Activated CD8-positive, alpha-beta memory T cell treated with anti-CD3 and anti-CD28 coated beads, Interleukin-2, amount 50 U/mL, for 4 hours (primary cell): ENCODE measurements around the gene CD44.

Experiments used
- DNase-seq: peaks from one replicate; pipeline ENCODE4 v3.0.0-alpha.2; 2020

Gene CD44

GRCh38 chr11:35112056-35112845, 26.7 kb upstream of the CD44 start:
- DNase-seq: no peak

DNA sequence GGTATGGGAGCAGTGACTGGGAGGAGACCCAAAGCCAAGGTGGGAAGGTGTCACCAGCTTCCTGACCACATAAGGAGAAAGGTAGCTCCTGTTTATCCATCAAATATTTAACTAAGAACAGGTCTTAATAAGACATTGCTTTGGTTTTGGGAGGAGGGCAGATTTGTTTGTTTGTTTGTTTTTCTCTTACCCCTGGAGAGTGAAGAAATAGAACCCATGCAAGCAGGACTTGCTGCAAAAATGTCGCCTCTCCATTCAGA, 26.2 kb upstream of the CD44 start:
- no peak for DNase-seq

DNA sequence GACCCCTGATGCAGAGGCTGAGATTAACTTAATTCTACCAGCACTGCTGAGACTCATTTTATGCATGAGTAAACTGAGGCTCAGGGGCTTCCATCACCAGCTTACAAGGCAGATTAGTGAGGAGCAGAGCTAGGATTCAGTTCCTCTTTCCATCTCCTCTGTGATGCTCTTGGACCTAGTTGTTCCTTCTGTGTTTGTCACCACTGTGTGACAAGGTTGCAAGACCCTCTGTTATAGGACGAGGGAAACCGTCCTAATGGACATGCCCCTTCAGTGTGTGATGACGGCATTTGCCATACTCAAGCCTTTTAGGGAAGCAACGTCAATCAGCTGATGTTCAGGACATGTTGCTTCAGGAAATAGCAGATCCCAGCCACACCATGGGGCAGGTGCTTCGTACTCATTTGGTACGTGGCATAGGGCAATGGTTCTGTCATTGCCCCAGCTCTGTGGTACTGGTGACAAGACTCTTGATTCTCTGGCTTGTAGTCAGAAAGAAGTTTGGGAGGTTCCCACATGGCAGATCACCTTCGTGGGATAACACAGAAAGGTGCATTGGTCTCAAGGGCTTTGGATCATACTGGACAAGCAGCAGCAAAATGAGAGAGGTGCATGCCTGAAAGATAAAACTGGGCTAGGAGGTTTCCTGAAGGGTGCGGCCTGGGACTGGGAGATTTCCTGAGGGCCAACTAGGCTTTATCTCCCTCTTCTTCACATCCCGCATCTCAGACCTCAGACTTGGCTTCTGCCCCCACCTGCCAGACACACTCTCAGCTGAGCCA, 23.9 kb upstream of the CD44 start:
- DNase-seq: no peak

DNA sequence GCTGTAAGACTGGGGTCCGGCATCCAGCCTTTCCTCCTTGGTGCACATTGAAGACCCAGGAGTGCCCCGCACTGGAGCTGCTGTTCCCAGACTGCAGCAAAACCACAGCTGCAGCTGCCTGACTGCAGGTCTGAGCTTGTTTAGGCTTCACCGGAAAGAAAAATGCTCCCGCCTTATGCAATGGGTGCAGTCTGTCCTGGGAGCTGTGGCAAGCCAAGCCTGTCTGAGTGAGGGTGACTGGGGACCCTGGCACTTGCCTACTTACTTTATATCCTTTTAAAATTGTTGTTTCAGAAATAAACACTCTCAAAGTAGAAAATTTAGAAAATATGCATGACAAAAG, 23.3 kb upstream of the CD44 start:
- DNase-seq: no peak

GRCh38 chr11:35116245-35116644, 22.7 kb upstream of the CD44 start:
- DNase-seq: no peak

- no peak for DNase-seq
These were observed 22.0 kb upstream of the CD44 start for GRCh38 chr11:35116762-35117640.

DNA sequence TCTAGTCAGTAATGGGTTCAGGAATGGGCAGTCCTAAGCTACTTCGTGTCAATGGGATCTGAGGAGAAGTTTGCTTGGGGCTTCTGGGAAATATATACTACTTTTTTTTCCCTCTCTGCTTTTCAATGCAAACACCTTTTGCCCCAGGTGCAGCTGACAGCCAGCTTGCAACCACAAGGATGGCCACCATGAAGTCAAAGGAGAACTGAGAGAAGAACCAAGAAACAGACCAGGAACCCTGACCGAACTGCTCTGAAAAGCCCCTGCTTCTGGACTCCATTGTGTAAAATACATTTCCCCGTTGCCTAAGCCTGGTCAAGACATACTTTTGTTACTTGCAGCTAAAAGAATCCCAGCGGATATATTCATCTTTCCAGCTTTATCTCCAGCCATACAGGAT, 20.1 kb upstream of the CD44 start:
- no peak for DNase-seq

- DNase-seq: no peak
These were observed 17.6 kb upstream of the CD44 start for GRCh38 chr11:35121326-35121865.

GRCh38 chr11:35122308-35122707, 16.7 kb upstream of the CD44 start:
- no peak for DNase-seq

DNA sequence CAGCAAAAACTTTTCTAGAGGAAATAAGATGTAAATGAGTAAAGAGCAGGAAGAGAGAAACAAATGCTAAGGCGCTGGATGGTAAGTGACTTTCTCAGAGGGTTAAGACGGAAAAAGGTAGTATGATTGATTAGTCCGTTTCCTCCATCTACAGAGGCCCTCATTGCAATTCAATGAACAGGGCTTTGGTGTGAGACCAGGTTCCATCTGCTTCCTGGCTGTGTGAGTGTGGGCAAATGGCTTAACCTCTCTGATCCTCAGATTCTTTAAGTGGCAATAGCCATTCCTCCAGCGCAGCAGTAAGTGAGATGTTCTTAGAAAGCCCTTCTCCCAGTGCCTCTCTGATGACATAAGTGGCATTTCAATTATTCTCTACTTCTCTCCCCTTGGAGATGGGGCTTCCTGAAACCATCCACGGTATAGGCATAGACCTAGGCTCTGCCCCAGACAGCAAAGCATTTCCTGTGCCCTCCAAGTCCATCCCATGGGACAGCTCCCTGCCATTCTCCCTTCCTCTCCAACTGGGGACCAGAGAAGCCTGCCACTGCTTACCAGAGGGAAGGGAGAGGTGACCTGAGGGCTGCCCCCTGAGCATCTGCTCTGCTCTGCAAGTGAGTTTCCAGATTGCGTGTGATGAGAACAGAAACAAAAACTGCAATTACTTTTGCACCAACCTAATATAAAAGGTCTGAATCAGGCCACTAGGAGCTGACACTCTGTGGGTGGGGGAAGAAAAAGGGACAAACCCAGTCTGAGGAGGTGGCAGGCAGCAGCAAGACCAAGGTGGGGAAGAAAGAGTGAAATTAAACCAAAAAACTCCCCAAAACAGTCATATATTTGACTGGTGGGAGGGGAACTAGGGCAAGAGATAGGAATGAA, 12.7 kb upstream of the CD44 start:
- DNase-seq: no peak

- DNase-seq: no peak
These were observed 11.9 kb upstream of the CD44 start for GRCh38 chr11:35126879-35127581.

DNA sequence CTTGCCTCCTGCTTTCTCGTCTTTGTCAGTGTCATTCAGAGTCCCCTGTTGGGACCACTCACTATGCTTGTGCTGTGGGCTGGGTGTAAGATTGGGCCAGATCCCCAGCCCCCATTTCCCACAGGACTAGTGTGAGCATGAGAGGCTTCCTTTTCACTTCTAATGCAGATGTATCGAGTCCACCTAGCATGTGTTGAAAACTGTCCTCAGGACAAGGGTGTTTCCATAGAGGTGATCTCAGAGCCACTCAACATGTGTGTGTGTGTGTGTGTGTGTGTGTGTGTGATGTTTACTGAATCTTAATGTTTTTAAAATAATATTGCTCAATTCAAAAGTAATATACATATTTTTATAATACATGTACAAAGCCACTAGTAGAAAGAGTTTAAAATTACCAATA, 11.4 kb upstream of the CD44 start:
- DNase-seq: no peak

DNA sequence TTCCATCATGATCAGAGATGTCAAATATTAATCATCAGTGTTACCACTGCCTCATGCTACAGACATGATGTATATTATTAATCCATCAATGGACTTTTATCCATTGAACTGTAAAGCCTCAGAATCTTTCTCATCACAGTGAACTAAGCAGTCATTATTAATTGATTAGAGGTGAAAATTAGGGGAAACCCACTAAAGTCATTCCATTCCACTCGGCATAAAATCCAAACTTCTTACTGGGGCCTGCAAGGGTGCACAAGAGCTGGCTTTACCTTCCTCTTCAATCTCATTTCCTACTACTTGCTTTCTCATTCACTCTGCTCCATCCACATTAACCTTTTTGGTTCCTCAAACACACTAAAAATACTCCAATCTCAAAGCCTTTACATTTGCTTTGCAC, 7.9 kb upstream of the CD44 start:
- no peak for DNase-seq

GRCh38 chr11:35131886-35132285, 7.1 kb upstream of the CD44 start:
- no peak for DNase-seq

- no peak for DNase-seq
These were observed 5.3 kb upstream of the CD44 start for GRCh38 chr11:35133656-35134055.

DNA sequence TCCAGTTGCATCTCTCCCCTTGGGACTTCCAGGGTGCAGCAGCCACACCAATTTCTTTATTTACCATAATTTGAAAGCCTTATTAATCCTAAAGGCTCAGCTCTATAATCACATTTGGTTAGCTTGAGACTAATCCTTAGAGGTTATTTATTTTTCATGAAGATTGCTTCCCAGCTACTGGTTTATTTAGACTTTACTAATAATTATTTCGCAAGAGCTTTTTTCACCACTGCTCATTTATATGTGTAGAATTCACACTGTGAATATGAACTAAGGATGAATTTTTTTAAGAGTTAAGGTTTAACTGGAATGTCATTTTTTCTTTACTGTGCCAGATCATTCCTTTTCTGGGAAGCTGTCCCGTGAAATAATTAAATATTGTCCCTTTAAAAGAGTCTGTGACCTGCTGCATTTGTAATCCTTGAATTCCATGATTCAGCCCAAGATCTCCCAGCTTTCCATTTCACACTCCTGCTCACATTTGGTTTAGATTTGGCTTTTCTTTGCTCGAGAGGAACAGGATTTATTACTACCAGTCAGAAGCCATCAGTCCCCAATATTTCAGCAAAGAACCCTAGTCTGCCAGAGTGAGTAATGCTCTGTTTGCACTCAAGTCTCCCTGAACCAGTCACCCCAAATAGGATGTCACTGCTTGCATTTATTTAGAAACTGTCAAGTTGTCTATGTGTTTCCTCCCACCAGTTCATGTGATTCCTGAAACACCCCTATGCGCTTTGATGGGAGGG, 4.4 kb upstream of the CD44 start:
- DNase-seq: no peak

- no peak for DNase-seq
These were observed 3.7 kb upstream of the CD44 start for GRCh38 chr11:35135222-35135621.

DNA sequence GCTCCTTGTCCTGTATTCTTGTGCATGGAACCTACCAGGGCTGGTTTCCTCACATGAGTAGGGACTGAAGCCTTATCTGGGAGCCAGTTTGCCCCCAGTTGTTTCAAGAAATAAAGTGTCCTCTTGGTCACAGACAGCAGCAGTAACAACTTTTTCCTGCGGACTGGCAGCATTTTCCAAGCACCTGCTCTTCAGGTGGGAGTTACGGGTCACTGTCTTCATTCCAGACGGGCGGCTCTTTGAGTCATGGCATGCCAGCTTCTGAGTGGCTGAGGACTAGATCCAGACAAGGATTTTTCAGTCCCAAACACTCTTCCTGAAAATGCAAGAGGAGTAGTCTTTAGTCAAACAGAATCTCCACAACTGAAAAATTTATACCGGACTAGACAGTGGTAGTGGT, 2.7 kb upstream of the CD44 start:
- no peak for DNase-seq

DNA sequence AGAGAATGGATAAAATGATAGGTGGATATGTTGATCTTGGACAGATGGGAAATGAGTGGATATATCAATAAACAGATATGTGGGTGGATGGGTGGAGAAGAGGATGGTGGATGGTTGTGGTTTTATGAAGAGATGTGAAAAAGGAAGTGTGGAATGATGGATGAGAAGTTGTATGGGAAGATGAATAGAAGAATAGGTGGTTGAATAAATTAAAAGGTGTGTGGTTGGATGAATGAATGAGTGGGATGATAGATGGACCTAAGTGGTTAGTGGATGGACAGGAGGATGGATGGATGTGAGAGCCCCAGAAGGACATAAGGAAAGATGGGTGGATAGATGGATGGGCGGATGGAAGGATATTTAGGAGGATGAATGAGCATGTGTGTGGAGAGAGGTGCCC, 913 bp upstream of the CD44 start:
- no peak for DNase-seq

- DNase-seq: no peak
These were observed 397 bp upstream of the CD44 start for GRCh38 chr11:35138606-35138942.

- no peak for DNase-seq
These were observed 831 bp downstream of the CD44 start for GRCh38 chr11:35139722-35140282.
